Inflammatory macrophage (primary cell): Measurements from ENCODE around the gene KRTAP10-7.
"Not testable (repeated sequence)": the region's sequence is repeated elsewhere in the genome, so short reads cannot be mapped to it uniquely, and the experiment has no call there.

Experiments used
- DNase-seq, 2 donors: peaks; one replicate each; pipeline ENCODE4 v3.0.0-alpha.2; 2020 to 2022

The KRTAP10-7 gene

GRCh38 chr21:44590897-44591800, 9.2 kb upstream of the KRTAP10-7 start:
- DNase-seq, result not testable (repeated sequence)

- not testable (repeated sequence) for DNase-seq
Observed at GRCh38 chr21:44591801-44592130, 8.6 kb upstream of the KRTAP10-7 start.

GRCh38 chr21:44592446-44593311, 7.7 kb upstream of the KRTAP10-7 start, which contains the start of gene KRTAP10-6:
KRTAP10-6 (minus strand) TSS chr21:44592505; CDS start chr21:44592484, 21 bp downstream.
- no peak for DNase-seq

- no peak for DNase-seq
Observed at GRCh38 chr21:44593598-44594405, 6.6 kb upstream of the KRTAP10-7 start.

- DNase-seq, result no peak
Observed at GRCh38 chr21:44594406-44594916, 5.9 kb upstream of the KRTAP10-7 start.

GRCh38 chr21:44595524-44595923, 4.9 kb upstream of the KRTAP10-7 start:
- DNase-seq, result no peak

- DNase-seq, result no peak
Observed at GRCh38 chr21:44596068-44596725, 4.2 kb upstream of the KRTAP10-7 start.

- no peak for DNase-seq
Observed at GRCh38 chr21:44598061-44598460, 2.3 kb upstream of the KRTAP10-7 start.

- no peak for DNase-seq
Observed at GRCh38 chr21:44599264-44600029, 950 bp upstream of the KRTAP10-7 start.

- DNase-seq, result not testable (repeated sequence)
Observed at GRCh38 chr21:44601091-44601490, 694 bp downstream of the KRTAP10-7 start.

- DNase-seq, result no peak
Observed at GRCh38 chr21:44601596-44602462, 1.4 kb downstream of the KRTAP10-7 start.

- DNase-seq, result no peak
Observed at GRCh38 chr21:44602463-44602850, 2.1 kb downstream of the KRTAP10-7 start.

GRCh38 chr21:44603109-44603875, 2.9 kb downstream of the KRTAP10-7 start:
- no peak for DNase-seq

- DNase-seq, result no peak
Observed at GRCh38 chr21:44603911-44604310, 3.5 kb downstream of the KRTAP10-7 start.

- no peak for DNase-seq
Observed at GRCh38 chr21:44606495-44606894, 6.1 kb downstream of the KRTAP10-7 start.

- no peak for DNase-seq
Observed at GRCh38 chr21:44609193-44609592, 8.8 kb downstream of the KRTAP10-7 start.

- DNase-seq, result not testable (repeated sequence)
Observed at GRCh38 chr21:44610157-44610843, 9.9 kb downstream of the KRTAP10-7 start.

GRCh38 chr21:44611551-44611950, 11.2 kb downstream of the KRTAP10-7 start:
- no peak for DNase-seq
